ENCODE data around the gene FAM83G. TPM values are rescaled to one million over a fixed set of nuclear protein-coding genes. Genes with fewer than 3 reads are reported as not detected.
A peak's percentile ranks its signal among the peaks of the same experiment; 100 is the strongest.
"Not testable (repeated sequence)": the region's sequence is repeated elsewhere in the genome, so short reads cannot be mapped to it uniquely, and the experiment has no call there.

FAM83G gene
- total and polyA plus RNA-seq, 2 donors (not counting 3 experiments of a cell fraction or from before 2014, with no cell fraction given), result 7.0 to 10.9 TPM

GRCh38 chr17:19031729-19032128 is 27.2 kb upstream of the FAM83G start:
- H3K4me3 ChIP-seq (replicated peaks in 1 of 3; ENCODE audit: insufficient read depth in 1 of 3, low read depth in 1 of 3, low read length in 3 of 3); H3K4me1 ChIP-seq (ENCODE audit: control insufficient read depth, extremely low read depth, insufficient read depth, low read length); POLR2A ChIA-PET; H3K9ac ChIP-seq (replicated peaks; ENCODE audit: extremely low read depth, insufficient read depth, low read length); H3K4me2 ChIP-seq (ENCODE audit: insufficient read depth, low read length); H3K9me3 ChIP-seq (replicated peaks; ENCODE audit: control insufficient read depth, insufficient read depth, low read length); H3K9me1 ChIP-seq (replicated peaks; ENCODE audit: control insufficient read depth, extremely low read depth, insufficient read depth, low read length); intact Hi-C loops (cut with micrococcal nuclease); DNase-seq (ENCODE audit: low read depth, low spot score); H3K27ac ChIP-seq (ENCODE audit: insufficient read depth, low read depth, low read length); FAIRE-seq; H3K36me3 ChIP-seq (ENCODE audit: control insufficient read depth in 2 of 2, extremely low read depth in 1 of 2, insufficient read depth in 2 of 2, low read length in 2 of 2); BruUV-seq (replicated peaks); dilution Hi-C loops (cut with MboI; ENCODE audit: extremely low pct_ligation_motif_present, low sequenced_read_pairs); H4K20me1 ChIP-seq (replicated peaks; ENCODE audit: control insufficient read depth, extremely low read depth, insufficient read depth, low read length); CTCF ChIA-PET; H3K79me2 ChIP-seq (ENCODE audit: control insufficient read depth, insufficient read depth, low read length); H3K27me3 ChIP-seq (ENCODE audit: control insufficient read depth in 2 of 2, insufficient read depth in 2 of 2, low read length in 2 of 2); H2AFZ ChIP-seq (ENCODE audit: low read depth, low read length): not testable (repeated sequence)
- peak in 1 of 2 donors; percentile 27 for TF ChIP-seq CTCF (IDR thresholded peaks at IDR 0.05; ENCODE audit: extremely low read depth in 1 of 2, insufficient read depth in 1 of 2, low read depth in 1 of 2, low read length in 2 of 2)

GRCh38 chr17:19030771-19031449 is 26.3 kb upstream of the FAM83G start:
- H3K4me1 ChIP-seq (ENCODE audit: control insufficient read depth, extremely low read depth, insufficient read depth, low read length); FAIRE-seq; POLR2A ChIA-PET; BruUV-seq (replicated peaks); DNase-seq (ENCODE audit: low read depth, low spot score); H3K4me2 ChIP-seq (ENCODE audit: insufficient read depth, low read length); H3K27me3 ChIP-seq (ENCODE audit: control insufficient read depth in 2 of 2, insufficient read depth in 2 of 2, low read length in 2 of 2); H4K20me1 ChIP-seq (replicated peaks; ENCODE audit: control insufficient read depth, extremely low read depth, insufficient read depth, low read length); H3K9me1 ChIP-seq (replicated peaks; ENCODE audit: control insufficient read depth, extremely low read depth, insufficient read depth, low read length); intact Hi-C loops (cut with micrococcal nuclease); H3K79me2 ChIP-seq (ENCODE audit: control insufficient read depth, insufficient read depth, low read length); H3K36me3 ChIP-seq (ENCODE audit: control insufficient read depth in 2 of 2, extremely low read depth in 1 of 2, insufficient read depth in 2 of 2, low read length in 2 of 2); CTCF ChIA-PET; H2AFZ ChIP-seq (ENCODE audit: low read depth, low read length); H3K9me3 ChIP-seq (replicated peaks; ENCODE audit: control insufficient read depth, insufficient read depth, low read length); H3K9ac ChIP-seq (replicated peaks; ENCODE audit: extremely low read depth, insufficient read depth, low read length); dilution Hi-C loops (cut with MboI; ENCODE audit: extremely low pct_ligation_motif_present, low sequenced_read_pairs); H3K27ac ChIP-seq (ENCODE audit: insufficient read depth, low read depth, low read length); H3K4me3 ChIP-seq (replicated peaks in 1 of 3; ENCODE audit: insufficient read depth in 1 of 3, low read depth in 1 of 3, low read length in 3 of 3): not testable (repeated sequence)

GRCh38 chr17:19029740-19030139 is 25.2 kb upstream of the FAM83G start:
- BruUV-seq (replicated peaks); H3K9me3 ChIP-seq (replicated peaks; ENCODE audit: control insufficient read depth, insufficient read depth, low read length); H4K20me1 ChIP-seq (replicated peaks; ENCODE audit: control insufficient read depth, extremely low read depth, insufficient read depth, low read length); H3K9me1 ChIP-seq (replicated peaks; ENCODE audit: control insufficient read depth, extremely low read depth, insufficient read depth, low read length); H2AFZ ChIP-seq (ENCODE audit: low read depth, low read length); POLR2A ChIA-PET; H3K27ac ChIP-seq (ENCODE audit: insufficient read depth, low read depth, low read length); H3K4me2 ChIP-seq (ENCODE audit: insufficient read depth, low read length); CTCF ChIA-PET; H3K4me1 ChIP-seq (ENCODE audit: control insufficient read depth, extremely low read depth, insufficient read depth, low read length); H3K9ac ChIP-seq (replicated peaks; ENCODE audit: extremely low read depth, insufficient read depth, low read length); intact Hi-C loops (cut with micrococcal nuclease); DNase-seq (ENCODE audit: low read depth, low spot score); H3K4me3 ChIP-seq (replicated peaks in 1 of 3; ENCODE audit: insufficient read depth in 1 of 3, low read depth in 1 of 3, low read length in 3 of 3); H3K36me3 ChIP-seq (ENCODE audit: control insufficient read depth in 2 of 2, extremely low read depth in 1 of 2, insufficient read depth in 2 of 2, low read length in 2 of 2); dilution Hi-C loops (cut with MboI; ENCODE audit: extremely low pct_ligation_motif_present, low sequenced_read_pairs); H3K79me2 ChIP-seq (ENCODE audit: control insufficient read depth, insufficient read depth, low read length); H3K27me3 ChIP-seq (ENCODE audit: control insufficient read depth in 2 of 2, insufficient read depth in 2 of 2, low read length in 2 of 2): not testable (repeated sequence)
- peak; percentile 82 for FAIRE-seq

GRCh38 chr17:19028671-19029070 is 24.1 kb upstream of the FAM83G start:
- H3K9me3 ChIP-seq (replicated peaks; ENCODE audit: control insufficient read depth, insufficient read depth, low read length); H3K9me1 ChIP-seq (replicated peaks; ENCODE audit: control insufficient read depth, extremely low read depth, insufficient read depth, low read length); DNase-seq (ENCODE audit: low read depth, low spot score); FAIRE-seq; dilution Hi-C loops (cut with MboI; ENCODE audit: extremely low pct_ligation_motif_present, low sequenced_read_pairs); H3K27ac ChIP-seq (ENCODE audit: insufficient read depth, low read depth, low read length); intact Hi-C loops (cut with micrococcal nuclease); H3K4me3 ChIP-seq (replicated peaks in 1 of 3; ENCODE audit: insufficient read depth in 1 of 3, low read depth in 1 of 3, low read length in 3 of 3); H3K79me2 ChIP-seq (ENCODE audit: control insufficient read depth, insufficient read depth, low read length); H3K9ac ChIP-seq (replicated peaks; ENCODE audit: extremely low read depth, insufficient read depth, low read length); H3K4me2 ChIP-seq (ENCODE audit: insufficient read depth, low read length); H2AFZ ChIP-seq (ENCODE audit: low read depth, low read length); CTCF ChIA-PET; POLR2A ChIA-PET; H3K36me3 ChIP-seq (ENCODE audit: control insufficient read depth in 2 of 2, extremely low read depth in 1 of 2, insufficient read depth in 2 of 2, low read length in 2 of 2); BruUV-seq (replicated peaks); H3K4me1 ChIP-seq (ENCODE audit: control insufficient read depth, extremely low read depth, insufficient read depth, low read length); H4K20me1 ChIP-seq (replicated peaks; ENCODE audit: control insufficient read depth, extremely low read depth, insufficient read depth, low read length); H3K27me3 ChIP-seq (ENCODE audit: control insufficient read depth in 2 of 2, insufficient read depth in 2 of 2, low read length in 2 of 2): not testable (repeated sequence)

Data from endothelial cell of umbilical vein (primary cell).